Mammary epithelial cell (primary cell): ENCODE measurements around the gene SMO.

Source experiments
- CTCF ChIP-seq, 2 donors: IDR thresholded peaks in 1 of 2; conservative IDR thresholded peaks in 1 of 2; 2 replicates each; pipeline ENCODE4 v1.5.1; 2011 to 2012; ENCODE audit warnings: inconsistent platforms in 2 of 2, low read length in 2 of 2, mild to moderate bottlenecking in 2 of 2, control low read depth in 1 of 2, low read depth in 1 of 2; ENCODE audit not compliant: insufficient read depth in 1 of 2; ENCODE audit errors: extremely low read depth in 1 of 2
- EZH2 ChIP-seq: IDR thresholded peaks from 2 replicates; pipeline ENCODE4 v1.6.1; 2012; ENCODE audit warnings: low read length, inconsistent platforms, borderline replicate concordance

DNA sequence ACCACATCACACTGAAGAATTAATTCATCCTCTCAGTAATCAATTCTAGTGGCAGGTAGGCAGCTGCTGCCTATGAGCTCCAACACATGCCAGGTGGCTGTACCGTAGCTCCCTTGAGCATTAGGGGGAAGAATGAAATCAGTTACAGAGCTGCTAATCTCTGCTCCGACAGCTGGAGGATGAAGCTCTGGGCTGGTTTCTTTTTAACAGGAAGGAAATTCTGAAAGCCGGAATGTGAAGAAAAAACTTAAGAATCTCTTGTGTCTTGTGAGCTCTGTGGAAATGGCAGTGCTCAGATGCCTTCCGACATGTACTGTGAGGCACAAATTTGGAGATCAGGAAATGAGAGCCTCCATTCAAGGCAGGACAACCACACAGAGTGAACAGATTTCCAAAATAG is 33.6 kb downstream of the SMO start:
- TF ChIP-seq CTCF (conservative IDR thresholded peaks at IDR 0.05 in 1 of 2, IDR thresholded peaks at IDR 0.05 in 1 of 2; ENCODE audit: extremely low read depth in 1 of 2, insufficient read depth in 1 of 2, low read depth in 1 of 2, low read length in 2 of 2) (no peak), EZH2 (no peak)
